GM23248 (cell line): ENCODE measurements around the gene ZNF546. TPM values are rescaled to one million over a fixed set of nuclear protein-coding genes. Genes with fewer than 3 reads are reported as not detected.
A peak's percentile ranks its signal among the peaks of the same experiment; 100 is the strongest.

ENCODE experiments used
- DNase-seq: peaks from one replicate; pipeline ENCODE4 v3.0.0-alpha.2; 2015
- H2AFZ ChIP-seq: fragments of 200-600 bp; sonication (generic); 2 replicates; pipeline ENCODE4 v1.6.1; 2016; ENCODE audit warnings: antibody characterized with exemption
- H3F3A ChIP-seq: fragments of 200-600 bp; sonication (generic); 2 replicates; pipeline ENCODE4 v1.6.1; 2016; ENCODE audit warnings: mild to moderate bottlenecking, antibody characterized with exemption, mixed run types; ENCODE audit not compliant: insufficient read depth
- H3K27ac ChIP-seq: fragments of 200-600 bp; sonication (generic); 2 replicates; pipeline ENCODE4 v1.5.1; 2016; ENCODE audit warnings: mild to moderate bottlenecking
- H3K27me3 ChIP-seq: fragments of 200-600 bp; sonication (generic); replicated peaks from 2 replicates; pipeline ENCODE4 v1.6.1; 2016; ENCODE audit warnings: mild to moderate bottlenecking; ENCODE audit not compliant: insufficient read depth
- H3K36me3 ChIP-seq: fragments of 200-600 bp; sonication (generic); 2 replicates; pipeline ENCODE4 v1.6.1; 2016; ENCODE audit warnings: low read depth, mild to moderate bottlenecking
- H3K4me1 ChIP-seq: fragments of 200-600 bp; sonication (generic); 2 replicates; pipeline ENCODE4 v1.6.1; 2016; ENCODE audit warnings: mild to moderate bottlenecking; ENCODE audit not compliant: insufficient read depth
- H3K4me2 ChIP-seq: fragments of 200-600 bp; sonication (generic); one replicate; pipeline ENCODE4 v1.6.1; 2016; ENCODE audit warnings: mild to moderate bottlenecking; ENCODE audit not compliant: unreplicated experiment
- H3K4me3 ChIP-seq: fragments of 200-600 bp; sonication (generic); 2 replicates; pipeline ENCODE4 v1.5.1; 2016; ENCODE audit warnings: mild to moderate bottlenecking
- H3K79me2 ChIP-seq: fragments of 200-600 bp; sonication (generic); 2 replicates; pipeline ENCODE4 v1.6.1; 2016; ENCODE audit warnings: mild to moderate bottlenecking; ENCODE audit not compliant: insufficient read depth
- H3K9ac ChIP-seq: fragments of 200-600 bp; sonication (generic); 2 replicates; pipeline ENCODE4 v1.6.1; 2016; ENCODE audit warnings: mild to moderate bottlenecking
- H3K9me2 ChIP-seq: fragments of 200-600 bp; sonication (generic); 2 replicates; pipeline ENCODE4 v1.6.1; 2016; ENCODE audit warnings: mixed run types, mild to moderate bottlenecking, moderate library complexity; ENCODE audit not compliant: insufficient read depth
- H3K9me3 ChIP-seq: fragments of 200-600 bp; sonication (generic); one replicate; pipeline ENCODE4 v1.6.1; 2017; ENCODE audit warnings: low read depth
- H4K20me1 ChIP-seq: fragments of 200-600 bp; sonication (generic); 2 replicates; pipeline ENCODE4 v1.6.0; 2016; ENCODE audit not compliant: insufficient read depth
- EZH2 ChIP-seq: fragments of 200-600 bp; sonication (generic); IDR thresholded peaks from 2 replicates; pipeline ENCODE4 v1.6.1; 2018; ENCODE audit warnings: antibody characterized with exemption, mild to moderate bottlenecking; ENCODE audit not compliant: insufficient read depth, poor library complexity, severe bottlenecking
- EZH2phosphoT487 ChIP-seq: fragments of 200-600 bp; sonication (generic); IDR thresholded peaks from 2 replicates; pipeline ENCODE4 v1.6.1; 2018; ENCODE audit warnings: antibody characterized with exemption, moderate library complexity, mild to moderate bottlenecking, low read depth; ENCODE audit not compliant: insufficient read depth
- WGBS, 2 experiments: methylation state at CpG; one replicate each; pipeline ENCODE4 v1.1.6; 2015 to 2017; ENCODE audit warnings: low lambda C conversion rate in 2 of 2, low coverage in 1 of 2; ENCODE audit errors: missing lambda C conversion rate in 2 of 2; 5-methylcytosine and 5-hydroxymethylcytosine counted together
- in situ Hi-C: fragments of 300-500 bp; cut with MboI; formaldehyde crosslinking; loops from 2 replicates; pipeline ENCODE4 v1.15.0; 2020
- polyA plus RNA-seq: library from polyadenylated mRNA; unstranded; fragments of >200 nt; fragmentation: Nextera tagmentation; extraction: Ambion mirVana; gene quantifications from 2 replicates; pipeline ENCODE4 v1.2.1, GENCODE V29; 2016
- total RNA-seq: library from RNA; depleted of rRNA; stranded (reverse); fragments of >200 nt; shearing (Covaris generic); gene quantifications from 2 replicates; pipeline ENCODE4 v1.2.3, GENCODE V29; 2014

Gene ZNF546
- total and polyA plus RNA-seq, 2 experiments from 2014 or later, result 2.1 to 6.1 TPM

- H3K27ac ChIP-seq, result no peak overlapping the region
- H3K9me2 ChIP-seq, result no peaks in the 10 kb centered on the region; the same call in 1 of the 2 replicates
- peaks cover 2% of the 10 kb centered on the region; the same call in 1 of the 2 replicates for H3K36me3 ChIP-seq
- H4K20me1 ChIP-seq, result no peaks in the 10 kb centered on the region
- no peak overlapping the region for H3K4me2 ChIP-seq
- no peak for DNase-seq
- H3K27me3 ChIP-seq, result no peaks in the 10 kb centered on the region
- in situ Hi-C loops, result no loop called here
- H3F3A ChIP-seq, result no peaks in the 10 kb centered on the region
- no peak overlapping the region for H3K9ac ChIP-seq
- peaks cover 14% of the 10 kb centered on the region for H3K4me1 ChIP-seq
- peaks cover 74% of the 10 kb centered on the region for H3K79me2 ChIP-seq
- H2AFZ ChIP-seq, result no peak overlapping the region
- H3K9me3 ChIP-seq, result no peaks in the 10 kb centered on the region
- TF ChIP-seq EZH2 (no peak), EZH2phosphoT487 (no peak)
- 87 to 89% methylated on average over 2 of the region's 2 CpGs for WGBS, 2 experiments
- H3K4me3 ChIP-seq, result no peak overlapping the region
Observed at GRCh38 chr19:40053491-40053890, 56.6 kb downstream of the ZNF546 start.

DNA sequence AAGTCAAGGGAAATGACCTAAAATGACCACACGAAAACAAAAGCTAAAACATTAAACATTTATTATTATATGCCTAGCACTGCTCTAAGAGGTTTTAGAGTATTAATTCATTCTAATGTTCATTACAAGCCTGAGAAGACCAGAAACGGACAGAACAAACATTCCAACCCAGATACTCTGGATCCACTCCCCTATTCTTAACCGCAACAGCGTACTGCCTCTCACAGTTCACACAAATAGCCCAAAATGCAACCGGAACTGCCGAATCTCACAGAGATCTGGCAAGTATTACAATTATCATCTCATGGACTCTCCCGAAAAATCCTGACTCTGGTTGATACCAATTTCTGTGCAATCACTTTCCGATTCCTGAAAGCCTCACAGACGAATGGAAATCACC lies 57.8 kb downstream of the ZNF546 start:
- Histone ChIP-seq H3K4me3 (peak overlapping the region; percentile 99), H3K79me2 (peaks cover 69% of the 10 kb centered on the region)
- in situ Hi-C loops, result no loop called here

DNA sequence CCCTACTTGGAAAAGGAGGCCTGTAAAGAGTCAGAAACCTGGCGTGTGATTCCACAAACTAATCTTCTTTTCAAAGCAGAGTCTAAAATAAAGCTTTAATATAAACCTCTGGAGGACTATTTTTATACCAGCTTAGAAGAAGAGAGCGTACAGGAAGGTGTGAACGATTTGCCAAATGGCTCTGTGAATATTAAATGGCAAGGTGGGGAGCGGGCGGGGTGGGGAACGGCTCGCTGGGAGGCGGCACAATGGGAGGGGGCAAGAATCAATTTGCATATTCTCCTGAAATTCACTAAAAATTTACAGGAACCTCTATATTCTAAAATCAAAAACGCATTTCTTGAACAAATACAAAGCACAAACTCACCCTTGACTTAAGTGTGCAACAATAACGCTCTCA lies 58.2 kb downstream of the ZNF546 start:
- Histone ChIP-seq H3K27ac (no peak overlapping the region), H3K9me2 (no peaks in the 10 kb centered on the region; the same call in 1 of the 2 replicates), H3K27me3 (no peaks in the 10 kb centered on the region), H3K4me3 (peak overlapping the region; percentile 99), H3K9ac (peak overlapping the region; percentile 80), H3K36me3 (no peaks in the 10 kb centered on the region), H4K20me1 (no peaks in the 10 kb centered on the region), H3K4me2 (peak overlapping the region; percentile 88), H3K4me1 (peaks cover 14% of the 10 kb centered on the region), H3F3A (no peaks in the 10 kb centered on the region), H3K79me2 (peaks cover 65% of the 10 kb centered on the region), H2AFZ (peak overlapping the region; percentile 99), H3K9me3 (no peaks in the 10 kb centered on the region)
- in situ Hi-C loops, result no loop called here
- TF ChIP-seq EZH2 (no peak), EZH2phosphoT487 (no peak)
- DNase-seq, result no peak
- 53 to 54% methylated on average over 10 of the region's 10 CpGs for WGBS, 2 experiments

More for the DNA sequence above, 57.8 kb downstream of the ZNF546 start:
- 95% methylated on average over 9 of the region's 9 CpGs for WGBS, 2 experiments
- peaks cover 14% of the 10 kb centered on the region for H3K4me1 ChIP-seq
- H4K20me1 ChIP-seq, result no peaks in the 10 kb centered on the region
- DNase-seq, result no peak
- H3K27me3 ChIP-seq, result no peaks in the 10 kb centered on the region
- H3K9me2 ChIP-seq, result no peaks in the 10 kb centered on the region; the same call in 1 of the 2 replicates
- H3K9me3 ChIP-seq, result no peaks in the 10 kb centered on the region
- peak overlapping the region; percentile 88 for H3K4me2 ChIP-seq
- no peak overlapping the region for H3K27ac ChIP-seq
- no peak overlapping the region for H3K9ac ChIP-seq
- no peak overlapping the region for H2AFZ ChIP-seq
- no peak for TF ChIP-seq EZH2phosphoT487
- TF ChIP-seq EZH2, result no peak
- no peaks in the 10 kb centered on the region for H3K36me3 ChIP-seq
- H3F3A ChIP-seq, result no peaks in the 10 kb centered on the region

GRCh38 chr19:40055832-40056504 lies 59.1 kb downstream of the ZNF546 start, which contains the start of gene ZNF780B:
Gene ZNF780B (minus strand): TSS chr19:40056231. CDS start chr19:40050332, 5,899 bp downstream.
- peak within 1 kb of the TSS; percentile 99 for H3K4me3 ChIP-seq
- no peaks in the 10 kb centered on the region for H3K36me3 ChIP-seq
- no peaks in the 10 kb centered on the region; the same call in 1 of the 2 replicates for H3K9me2 ChIP-seq
- peak within 1 kb of the TSS; percentile 80 for H3K9ac ChIP-seq
- H3K4me1 ChIP-seq, result peaks cover 14% of the 10 kb centered on the region
- in situ Hi-C loops, result no loop called here
- DNase-seq, result peak; percentile 73
- WGBS, 2 experiments, result 0 to 1% methylated on average over 39 to 40 of the region's 41 CpGs
- H3F3A ChIP-seq, result no peaks in the 10 kb centered on the region
- H3K27me3 ChIP-seq, result no peaks in the 10 kb centered on the region
- H3K27ac ChIP-seq, result peak within 1 kb of the TSS; percentile 54
- H4K20me1 ChIP-seq, result no peaks in the 10 kb centered on the region
- TF ChIP-seq EZH2phosphoT487 (no peak), EZH2 (no peak)
- peak within 1 kb of the TSS; percentile 99 for H2AFZ ChIP-seq
- peaks cover 56% of the 10 kb centered on the region for H3K79me2 ChIP-seq
- peak within 1 kb of the TSS; percentile 88 for H3K4me2 ChIP-seq
- H3K9me3 ChIP-seq, result no peaks in the 10 kb centered on the region
